Kidney (tissue), 14 donors: ENCODE measurements around the gene CD177. TPM values are rescaled to one million over a fixed set of nuclear protein-coding genes. Genes with fewer than 3 reads are reported as not detected.

Source experiments
- DNase-seq, 5 donors: peaks; one replicate each; pipeline ENCODE4 v3.0.0-alpha.2; 2013 to 2020
- FAIRE-seq: peaks from 2 replicates; lab custom pipeline; 2012; peaks lifted over from hg19 to GRCh38; lab: Jason Lieb, UNC
- H3K27ac ChIP-seq, 2 donors: one replicate each; pipeline ENCODE4 v1.7.0; 2013; ENCODE audit warnings: low read depth in 2 of 2, low read length in 2 of 2, inconsistent platforms in 1 of 2
- H3K27me3 ChIP-seq: one replicate; pipeline ENCODE4 v1.7.1; 2013; ENCODE audit warnings: low read length, inconsistent platforms; ENCODE audit not compliant: control insufficient read depth, insufficient read depth
- H3K36me3 ChIP-seq, 3 donors: one replicate each; pipeline versions ENCODE4 v1.7.0 to v1.7.1; 2013; ENCODE audit warnings: low read length in 3 of 3, control low read depth in 1 of 3, inconsistent platforms in 1 of 3; ENCODE audit not compliant: insufficient read depth in 3 of 3, control insufficient read depth in 2 of 3
- H3K4me1 ChIP-seq, 3 donors: one replicate each; pipeline versions ENCODE4 v1.7.0 to v1.7.1; 2013; ENCODE audit warnings: low read length in 3 of 3, inconsistent platforms in 1 of 3, low read depth in 1 of 3; ENCODE audit not compliant: control insufficient read depth in 2 of 3, insufficient read depth in 2 of 3
- H3K4me3 ChIP-seq, 3 donors: one replicate each; pipeline versions ENCODE4 v1.7.0 to v1.8.1; 2013; ENCODE audit warnings: low read length in 3 of 3, control low read depth in 1 of 3, inconsistent platforms in 1 of 3
- H3K9ac ChIP-seq, 3 donors: one replicate each; pipeline versions ENCODE4 v1.7.0 to v1.7.1; 2013; ENCODE audit warnings: low read length in 3 of 3, control low read depth in 1 of 3, inconsistent platforms in 1 of 3
- H3K9me3 ChIP-seq, 3 donors: one replicate each; pipeline versions ENCODE4 v1.7.0 to v1.7.1; 2013; ENCODE audit warnings: low read length in 3 of 3, control low read depth in 1 of 3, inconsistent platforms in 1 of 3; ENCODE audit not compliant: control insufficient read depth in 2 of 3, insufficient read depth in 1 of 3
- intact Hi-C: fragments of 100-400 bp; cut with DNase I; formaldehyde crosslinking; loops from one replicate; pipeline ENCODE4 v1.11.1; 2022
- polyA plus RNA-seq: library from polyadenylated mRNA; stranded (reverse); fragments of 350-450 nt; fragmentation: Illumina TruSeq; extraction: RNeasy Lipid Tissue Mini Kit (QIAGEN cat#74804); gene quantifications from one replicate; pipeline ENCODE4 v1.2.3, GENCODE V29; 2014; ENCODE audit warnings: low read depth, low replicate concordance; ENCODE audit not compliant: insufficient read depth
- total RNA-seq: library from RNA; stranded (reverse); fragmentation: NEBNext Ultra II Directional; extraction: Animal tissue kit (Norgen Biotek cat#: 25700); gene quantifications from one replicate; pipeline ENCODE4 v1.2.1, GENCODE V29; 2021
- TF ChIP-seq, protein P1 (sequence below): IDR thresholded peaks from 3 replicates; pipeline ENCODE4 v1.5.1; 2012; ENCODE audit warnings: mild to moderate bottlenecking, moderate library complexity, borderline replicate concordance; ENCODE audit not compliant: insufficient read depth; ENCODE audit errors: extremely low read depth
- donor health status: control.
- donor health status: control.
- donor health status: control.
- donor health status: control.
- donor health status: control.
- donor health status: DM: yes; HTN: yes; CAD: no.
- donor health status: Normal renal cell carcinoma (clear cell type).

The CD177 gene
- total and polyA plus RNA-seq, 2 donors from 2014 or later, result 0.17 to 0.66 TPM

DNA sequence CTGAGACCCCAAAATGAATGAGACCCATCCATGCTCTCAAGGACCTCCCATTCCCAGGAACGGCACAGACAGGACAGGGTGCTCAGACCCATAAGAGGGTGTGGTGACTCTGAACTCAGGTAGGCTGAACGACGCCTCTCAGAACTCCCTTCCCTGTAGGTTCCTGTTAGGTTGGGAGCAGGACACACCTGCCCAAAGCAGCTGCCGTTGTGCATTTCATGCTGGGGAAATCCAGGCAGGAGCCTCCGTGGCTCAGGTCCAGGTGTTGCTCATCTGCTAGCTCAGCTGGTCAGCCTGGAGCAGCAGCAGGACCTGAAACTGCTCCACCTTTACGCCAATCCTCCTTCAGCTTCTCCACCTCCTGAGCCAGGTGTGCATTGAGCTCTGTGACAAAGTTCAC lies 42.1 kb downstream of the CD177 start:
- intact Hi-C loops, result no loop called here
- H3K9me3 ChIP-seq, result no peaks in the 10 kb centered on the region

DNA sequence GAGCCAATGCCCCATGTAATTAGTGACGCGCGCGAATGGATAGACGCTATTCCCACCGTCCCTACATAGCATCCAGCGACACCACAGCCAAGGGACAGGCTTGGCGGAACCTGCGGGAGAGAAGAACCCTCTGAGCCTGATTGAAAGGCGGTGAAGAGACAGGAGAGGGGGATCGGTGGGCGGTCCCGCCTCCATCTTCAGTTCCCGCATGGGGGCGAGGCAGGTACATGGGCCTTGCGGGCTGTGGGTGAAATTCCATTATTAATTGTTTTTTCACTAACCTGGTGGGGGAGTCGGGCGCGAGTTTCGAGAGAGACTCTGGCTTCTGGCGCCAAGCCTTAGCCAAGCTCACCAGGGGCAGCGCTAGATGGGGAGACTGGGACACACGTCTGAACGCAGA lies 52.8 kb downstream of the CD177 start:
- no peaks in the 10 kb centered on the region for H3K9me3 ChIP-seq
- FAIRE-seq (no peak), DNase-seq (no peak)

More for the DNA sequence above, 42.1 kb downstream of the CD177 start:
- Histone ChIP-seq H3K4me1 (no peaks in the 10 kb centered on the region), H3K36me3 (no peaks in the 10 kb centered on the region), H3K27ac (no peak overlapping the region), H3K4me3 (no peak overlapping the region), H3K9ac (no peak overlapping the region), H3K27me3 (no peaks in the 10 kb centered on the region)
- no peak for FAIRE-seq
- no peak for DNase-seq
- TF ChIP-seq, protein P1, sequence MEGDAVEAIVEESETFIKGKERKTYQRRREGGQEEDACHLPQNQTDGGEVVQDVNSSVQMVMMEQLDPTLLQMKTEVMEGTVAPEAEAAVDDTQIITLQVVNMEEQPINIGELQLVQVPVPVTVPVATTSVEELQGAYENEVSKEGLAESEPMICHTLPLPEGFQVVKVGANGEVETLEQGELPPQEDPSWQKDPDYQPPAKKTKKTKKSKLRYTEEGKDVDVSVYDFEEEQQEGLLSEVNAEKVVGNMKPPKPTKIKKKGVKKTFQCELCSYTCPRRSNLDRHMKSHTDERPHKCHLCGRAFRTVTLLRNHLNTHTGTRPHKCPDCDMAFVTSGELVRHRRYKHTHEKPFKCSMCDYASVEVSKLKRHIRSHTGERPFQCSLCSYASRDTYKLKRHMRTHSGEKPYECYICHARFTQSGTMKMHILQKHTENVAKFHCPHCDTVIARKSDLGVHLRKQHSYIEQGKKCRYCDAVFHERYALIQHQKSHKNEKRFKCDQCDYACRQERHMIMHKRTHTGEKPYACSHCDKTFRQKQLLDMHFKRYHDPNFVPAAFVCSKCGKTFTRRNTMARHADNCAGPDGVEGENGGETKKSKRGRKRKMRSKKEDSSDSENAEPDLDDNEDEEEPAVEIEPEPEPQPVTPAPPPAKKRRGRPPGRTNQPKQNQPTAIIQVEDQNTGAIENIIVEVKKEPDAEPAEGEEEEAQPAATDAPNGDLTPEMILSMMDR, result no peak

DNA sequence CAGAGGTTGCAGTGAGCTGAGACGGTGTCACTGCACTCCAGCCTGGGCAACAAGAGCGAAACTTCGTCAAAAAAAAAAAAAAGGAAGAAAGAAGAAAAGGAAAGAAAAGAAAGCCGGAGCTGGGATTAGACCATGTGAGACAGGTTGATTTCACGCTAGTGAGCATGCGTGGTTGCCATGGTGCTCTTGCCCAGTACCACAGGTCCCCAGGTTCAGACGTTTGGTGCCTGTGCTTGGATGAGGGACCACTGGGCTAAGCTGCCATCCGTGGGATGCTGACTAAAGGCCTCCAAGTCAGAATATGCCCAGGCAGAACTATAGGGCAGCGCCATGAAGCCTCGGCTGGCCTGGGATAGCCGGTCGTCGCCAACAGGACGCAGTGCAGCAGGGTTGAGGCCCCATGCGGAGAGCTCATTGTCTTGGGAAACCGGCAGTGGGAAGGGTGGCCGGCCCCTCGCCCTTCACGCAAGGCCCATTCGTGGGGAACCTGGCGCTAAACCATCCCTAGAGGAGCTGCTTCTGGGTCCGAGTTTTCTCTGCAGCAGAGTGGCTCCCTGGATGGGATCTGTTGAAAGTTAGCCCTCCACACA lies 54.0 kb downstream of the CD177 start:
- Histone ChIP-seq H3K9me3 (no peaks in the 10 kb centered on the region), H3K9ac (no peak overlapping the region), H3K4me1 (no peaks in the 10 kb centered on the region), H3K4me3 (no peak overlapping the region), H3K27ac (no peak overlapping the region), H3K27me3 (no peaks in the 10 kb centered on the region), H3K36me3 (no peaks in the 10 kb centered on the region)
- FAIRE-seq (no peak), DNase-seq (no peak)
- TF ChIP-seq, protein P1, result no peak
- intact Hi-C loops, result no loop called here

More for the DNA sequence above, 52.8 kb downstream of the CD177 start:
- no peaks in the 10 kb centered on the region for H3K36me3 ChIP-seq
- TF ChIP-seq, protein P1, result no peak
- H3K4me1 ChIP-seq, result no peaks in the 10 kb centered on the region
- no peak overlapping the region for H3K4me3 ChIP-seq
- no peak overlapping the region for H3K9ac ChIP-seq
- H3K27me3 ChIP-seq, result no peaks in the 10 kb centered on the region
- no peak overlapping the region for H3K27ac ChIP-seq
- intact Hi-C loops, result no loop called here

DNA sequence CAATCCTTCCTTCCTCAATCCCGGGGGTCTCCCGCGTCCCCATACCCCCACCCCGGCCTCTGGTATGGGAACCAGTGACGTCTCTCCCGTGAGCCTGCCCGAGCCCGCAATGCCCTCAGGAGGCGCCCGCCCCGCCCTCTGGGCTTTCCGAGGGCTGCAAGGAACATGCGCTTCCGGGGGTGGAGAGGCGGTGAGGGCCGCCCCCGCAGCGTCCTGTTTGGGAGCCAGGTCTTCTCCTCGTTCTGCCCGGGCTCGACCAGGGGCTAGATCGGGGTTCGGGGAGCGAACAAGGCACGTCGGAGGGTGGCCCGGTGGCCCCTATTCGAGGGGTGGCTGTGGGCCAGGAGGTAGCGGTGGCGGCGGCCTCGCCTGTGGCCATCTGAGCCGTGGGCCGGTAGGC lies 54.6 kb downstream of the CD177 start:
- no peak for DNase-seq
- no peaks in the 10 kb centered on the region for H3K27me3 ChIP-seq
- TF ChIP-seq, protein P1, result no peak
- no peaks in the 10 kb centered on the region for H3K4me1 ChIP-seq
- no peak overlapping the region for H3K27ac ChIP-seq
- H3K4me3 ChIP-seq, result no peak overlapping the region
- H3K9ac ChIP-seq, result no peak overlapping the region
- no peaks in the 10 kb centered on the region for H3K9me3 ChIP-seq
- FAIRE-seq, result no peak
- no peaks in the 10 kb centered on the region for H3K36me3 ChIP-seq
- intact Hi-C loops, result no loop called here
